HepG2 (cell line): ENCODE results near the gene PPP1R12A. TPM values are rescaled to one million over a fixed set of nuclear protein-coding genes. Genes with fewer than 3 reads are reported as not detected.

Experiments used
- E2F2 ChIP-seq: sonication (generic); formaldehyde crosslinking; IDR thresholded peaks from 2 replicates; pipeline ENCODE4 v1.4.0; 2020; ENCODE audit warnings: missing genetic modification reagents, borderline replicate concordance
- EEA1 ChIP-seq: sonication (generic); formaldehyde crosslinking; IDR thresholded peaks from 2 replicates; pipeline ENCODE4 v1.5.1; 2020; ENCODE audit warnings: mild to moderate bottlenecking, missing genetic modification reagents, borderline replicate concordance
- KIAA2018 ChIP-seq: sonication (generic); formaldehyde crosslinking; IDR thresholded peaks from 2 replicates; pipeline ENCODE4 v1.5.0; 2020; ENCODE audit warnings: mild to moderate bottlenecking, missing genetic modification reagents, borderline replicate concordance
- NR2F1 ChIP-seq, 2 experiments: fragments of 450-650 bp in 1 of 2; formaldehyde crosslinking in 1 of 2; IDR thresholded peaks; 2 replicates each; pipeline versions ENCODE4 v1.5.0 to v1.6.1; 2016 to 2020; ENCODE audit warnings: mild to moderate bottlenecking in 1 of 2, missing compliant biosample characterization in 1 of 2, missing genetic modification reagents in 1 of 2, moderate library complexity in 1 of 2
- RBM39 ChIP-seq: fragments of 200-400 bp; formaldehyde crosslinking; IDR thresholded peaks from one replicate; pipeline ENCODE4 v1.6.1; 2018; ENCODE audit warnings: antibody characterized with exemption, mild to moderate bottlenecking, low read depth, low read length; ENCODE audit not compliant: poor library complexity, severe bottlenecking
- SRF ChIP-seq: IDR thresholded peaks from 2 replicates; pipeline ENCODE4 v1.6.1; 2011; ENCODE audit warnings: mild to moderate bottlenecking, low read depth, low read length, moderate library complexity
- STAG1 ChIP-seq: sonication (generic); formaldehyde crosslinking; IDR thresholded peaks from 2 replicates; pipeline ENCODE4 v1.4.0; 2020; ENCODE audit warnings: missing genetic modification reagents
- TFDP2 ChIP-seq: sonication (generic); formaldehyde crosslinking; IDR thresholded peaks from 2 replicates; pipeline ENCODE4 v1.4.0; 2020; ENCODE audit warnings: missing genetic modification reagents
- THAP8 ChIP-seq: sonication (generic); formaldehyde crosslinking; IDR thresholded peaks from 2 replicates; pipeline ENCODE4 v1.5.1; 2020; ENCODE audit warnings: missing genetic modification reagents, mild to moderate bottlenecking, borderline replicate concordance
- ZGPAT ChIP-seq: IDR thresholded peaks from 2 replicates; pipeline ENCODE4 v1.6.1; 2016; ENCODE audit warnings: mild to moderate bottlenecking
- ZNF275 ChIP-seq: sonication (generic); formaldehyde crosslinking; IDR thresholded peaks from 2 replicates; pipeline ENCODE4 v1.8.0; 2022; ENCODE audit warnings: missing genetic modification reagents, mild to moderate bottlenecking, inconsistent platforms, borderline replicate concordance
- ZNF33B ChIP-seq: sonication (generic); formaldehyde crosslinking; IDR thresholded peaks from 2 replicates; pipeline ENCODE4 v1.5.1; 2020; ENCODE audit warnings: mild to moderate bottlenecking, missing genetic modification reagents
- ZNF558 ChIP-seq: sonication (generic); formaldehyde crosslinking; IDR thresholded peaks from 2 replicates; pipeline ENCODE4 v1.9.0; 2022; ENCODE audit warnings: mild to moderate bottlenecking, missing genetic modification reagents, borderline replicate concordance
- ZNF720 ChIP-seq: sonication (generic); formaldehyde crosslinking; IDR thresholded peaks from 2 replicates; pipeline ENCODE4 v1.4.0; 2020; ENCODE audit warnings: missing genetic modification reagents
- polyA plus RNA-seq, 8 experiments: library from polyadenylated mRNA; depleted of rRNA in 3 of 8; stranded (reverse) in 7 of 8; unstranded in 1 of 8; fragments of >200 nt; fragmentation: Illumina TruSeq in 4 of 8; extraction: Trizol in 4 of 8; gene quantifications; 2 replicates each; pipeline versions ENCODE4 v1.2.1 to v1.2.3, GENCODE V29; 2011 to 2016; ENCODE audit warnings: low read depth in 4 of 8, missing spikeins in 1 of 8, mixed read lengths in 1 of 8; ENCODE audit not compliant: insufficient read depth in 1 of 8
- total RNA-seq, 5 experiments: library from RNA; depleted of rRNA; stranded (reverse); fragments of >200 nt; fragmentation: Illumina TruSeq; extraction: Trizol; gene quantifications; 2 replicates each; pipeline ENCODE4 v1.2.3, GENCODE V29; 2016; ENCODE audit warnings: low read depth in 1 of 5

PPP1R12A gene
- total and polyA plus RNA-seq, 2 of the 13 experiments (the other 11 are each of a cell fraction or from before 2014, with no cell fraction given) = 23.8 to 50.0 TPM

GRCh38 chr12:79935021-79935623 is at the start of gene PPP1R12A (continued):
- TF ChIP-seq E2F2 (CRISPR knock-in tag) (no peak), ZNF558 (CRISPR knock-in tag) (no peak), ZNF720 (no peak), NR2F1 (CRISPR knock-in tag; IDR thresholded peaks at IDR 0.05) (no peak), RBM39 (peak; percentile 18), STAG1 (CRISPR knock-in tag) (no peak), ZGPAT (peak; percentile 90), EEA1 (CRISPR knock-in tag) (no peak), SRF (no peak), KIAA2018 (CRISPR knock-in tag) (no peak), THAP8 (CRISPR knock-in tag) (no peak), ZNF33B (CRISPR knock-in tag) (0 out of 2 replicates have a peak, but pooled peaks have one; percentile 40), TFDP2 (CRISPR knock-in tag) (peak; percentile 75), ZNF275 (no peak)
